IPS-11a (cell line): ENCODE results near the gene LRRC63.

Source experiments
- H3K4me3 ChIP-seq: one replicate; pipeline ENCODE4 v1.5.1; 2013; ENCODE audit warnings: low read depth, low read length, control low read depth

The LRRC63 gene

DNA sequence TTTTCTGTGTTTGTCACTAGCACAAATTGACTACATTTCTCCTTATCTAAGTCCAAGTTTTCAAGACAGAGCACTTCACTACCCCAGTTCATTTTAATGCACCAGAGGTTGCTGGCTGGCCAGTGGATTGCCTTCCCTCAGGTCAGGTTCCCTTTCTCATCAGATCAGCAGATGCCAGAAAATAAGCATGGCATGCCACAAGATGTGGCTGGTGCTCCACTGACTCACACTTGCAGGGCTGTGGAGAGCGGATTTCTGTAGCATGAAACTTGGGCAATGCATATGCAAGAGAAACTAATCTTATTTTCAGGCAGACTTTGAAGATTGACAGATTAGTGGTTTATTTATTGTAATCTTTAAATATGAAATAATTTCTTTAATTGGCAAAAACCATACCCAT, 95.8 kb downstream of the LRRC63 start:
- H3K4me3 ChIP-seq = no peak overlapping the region

DNA sequence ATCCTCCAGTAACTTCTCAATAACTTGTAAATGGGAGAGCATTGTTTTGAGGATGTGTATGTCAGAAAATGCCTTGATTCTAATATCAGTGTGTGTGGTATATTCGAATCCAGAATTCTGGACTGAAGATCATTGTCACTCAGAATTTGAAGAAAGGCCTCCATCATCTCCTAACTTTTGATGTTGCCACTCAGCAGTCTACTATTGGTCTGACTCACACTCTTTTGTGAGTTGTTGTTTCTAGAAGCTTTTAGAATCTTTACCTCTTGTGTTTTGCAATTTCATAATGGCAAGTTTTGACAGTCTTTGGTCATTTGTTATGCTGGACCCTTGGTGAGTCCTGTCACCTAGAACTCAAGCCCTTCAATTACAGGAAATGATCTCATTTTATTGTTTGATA, 98.3 kb downstream of the LRRC63 start:
- H3K4me3 ChIP-seq = no peak overlapping the region

DNA sequence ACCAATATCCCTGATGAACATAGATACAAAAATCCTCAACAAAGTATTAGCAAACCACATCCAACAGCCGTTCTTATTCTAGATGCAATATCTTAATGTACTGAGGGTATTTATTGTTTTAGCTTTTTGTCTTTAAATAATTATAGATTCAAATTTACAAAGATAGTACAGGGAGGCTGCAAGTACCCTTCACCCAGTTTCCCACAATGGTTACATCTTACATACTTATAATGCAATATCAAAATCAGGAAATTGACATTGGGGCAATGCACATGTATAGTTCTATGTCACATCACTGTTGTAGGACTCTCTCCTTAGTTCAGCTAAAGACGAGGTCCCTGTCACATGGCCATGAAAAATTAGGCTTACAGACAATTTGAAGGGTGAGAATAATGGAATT, 99.5 kb downstream of the LRRC63 start:
- H3K4me3 ChIP-seq = no peak overlapping the region

DNA sequence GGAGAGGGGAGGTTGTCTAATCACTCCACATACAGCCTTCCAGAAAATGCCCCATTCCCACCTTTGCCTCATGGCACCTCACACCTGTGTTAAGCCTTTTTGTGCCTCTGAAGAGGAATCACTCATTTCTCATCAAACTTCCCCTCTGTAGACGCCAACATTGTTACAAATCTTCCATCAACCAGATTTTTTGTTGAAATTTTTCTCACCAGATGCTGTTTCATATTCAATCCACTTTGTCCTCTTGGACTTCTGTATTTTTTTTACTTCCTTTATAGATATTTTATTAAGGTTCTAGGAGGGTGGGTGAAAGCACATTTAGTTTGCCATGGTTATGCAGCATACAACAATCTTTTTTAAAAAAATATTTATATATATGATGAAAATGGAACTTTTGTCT, 101.3 kb downstream of the LRRC63 start:
- no peak overlapping the region for H3K4me3 ChIP-seq

DNA sequence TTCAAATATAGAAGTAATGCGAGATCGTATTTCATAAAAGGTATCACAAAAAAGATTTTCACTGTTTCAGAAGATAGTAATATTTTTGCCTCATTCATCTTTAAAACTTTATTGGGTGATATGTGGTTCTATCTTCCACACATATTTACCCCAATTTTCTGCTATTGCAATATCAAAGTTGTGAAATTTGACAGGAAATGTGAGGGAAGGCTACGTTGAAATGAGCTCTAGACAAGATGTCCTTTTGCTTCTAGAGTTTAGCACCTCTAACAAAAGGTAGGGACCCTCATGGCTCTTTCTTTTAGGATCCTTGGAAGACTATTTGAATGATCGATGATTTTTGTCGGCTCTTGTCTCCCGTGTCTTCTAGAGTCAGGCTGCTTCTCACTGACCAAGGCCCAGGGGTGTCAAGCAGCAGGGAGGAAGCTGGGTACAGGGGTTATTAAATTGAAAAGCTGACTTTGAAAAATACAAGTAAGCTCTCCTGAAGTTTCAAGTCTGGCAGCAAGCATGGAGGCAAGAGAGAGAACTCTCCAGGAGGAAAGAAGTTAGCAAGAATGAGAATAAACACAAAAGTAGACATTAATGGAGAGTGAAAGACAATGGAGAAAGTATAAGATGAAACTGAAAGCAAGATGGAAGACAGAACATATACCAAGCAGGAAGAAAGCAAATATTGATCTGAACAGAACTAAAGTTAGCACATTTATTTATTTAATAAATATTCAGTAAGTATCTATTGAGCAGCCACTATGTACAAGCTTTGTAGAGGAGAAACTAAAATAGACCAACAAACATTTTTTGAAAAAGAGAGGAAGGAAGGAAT, 101.9 kb downstream of the LRRC63 start:
- H3K4me3 ChIP-seq = no peak overlapping the region

DNA sequence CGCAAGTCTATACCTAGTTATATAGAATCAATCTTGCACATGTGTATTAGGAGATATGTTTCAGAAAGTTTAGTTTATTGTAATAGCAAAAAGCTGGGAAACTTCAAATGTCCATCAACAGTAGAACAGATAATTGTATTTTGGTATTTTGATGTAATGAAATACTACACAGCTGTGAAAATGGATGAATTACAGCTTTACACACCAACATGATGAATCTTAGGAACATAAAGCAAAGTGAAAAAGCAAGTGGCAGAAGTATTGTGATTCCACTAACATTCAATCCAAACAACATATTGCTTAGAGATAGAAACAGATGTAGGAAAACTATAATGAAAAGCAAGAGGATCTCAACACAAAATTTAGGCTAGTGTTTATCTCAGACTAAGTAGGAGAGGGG, 102.9 kb downstream of the LRRC63 start:
- H3K4me3 ChIP-seq = no peak overlapping the region

DNA sequence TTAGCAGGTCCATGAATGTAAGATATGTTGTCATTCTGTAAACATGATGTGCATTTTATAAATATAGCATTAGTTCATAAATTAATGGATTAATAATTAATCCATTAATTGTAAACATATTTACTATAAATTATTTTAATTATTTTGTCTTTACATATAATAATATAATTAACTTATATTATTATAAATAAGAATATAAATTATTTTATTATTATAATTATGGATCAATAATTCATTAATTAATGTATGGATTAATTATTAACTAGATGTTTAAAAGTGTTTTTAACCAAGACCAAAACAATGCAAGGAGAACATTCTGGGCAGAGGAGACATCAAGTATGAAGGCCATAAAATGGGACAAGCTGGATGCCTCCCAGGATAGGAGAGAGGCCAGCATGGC, 103.3 kb downstream of the LRRC63 start:
- H3K4me3 ChIP-seq = no peak overlapping the region

DNA sequence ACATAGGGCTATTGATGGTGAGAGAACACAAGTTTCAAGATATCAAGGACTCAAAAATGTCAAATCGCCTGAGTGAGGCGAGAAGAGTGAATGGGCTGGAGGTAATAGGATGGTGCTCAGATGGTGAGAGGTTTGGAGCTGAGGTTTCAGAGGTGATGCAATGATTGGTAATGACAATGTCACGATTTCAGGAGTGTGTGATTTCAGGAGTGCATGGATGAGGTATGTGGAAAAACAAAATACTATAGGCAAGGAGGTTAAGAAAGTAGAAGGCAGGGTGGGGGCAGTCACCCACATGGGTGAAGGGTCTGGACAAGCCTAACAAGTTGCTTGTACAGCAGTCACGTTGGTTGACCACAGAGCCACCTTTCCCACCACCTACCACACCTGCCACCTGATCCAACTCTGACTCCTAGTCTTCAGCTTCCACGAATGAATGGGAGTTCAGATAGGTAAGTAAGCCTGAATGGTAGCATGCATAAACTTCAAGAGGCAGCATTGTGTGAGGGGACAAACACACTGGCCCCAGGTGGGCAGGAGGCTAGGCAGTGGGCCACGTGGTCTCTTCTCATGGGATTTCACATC, 103.9 kb downstream of the LRRC63 start:
- no peak overlapping the region for H3K4me3 ChIP-seq

DNA sequence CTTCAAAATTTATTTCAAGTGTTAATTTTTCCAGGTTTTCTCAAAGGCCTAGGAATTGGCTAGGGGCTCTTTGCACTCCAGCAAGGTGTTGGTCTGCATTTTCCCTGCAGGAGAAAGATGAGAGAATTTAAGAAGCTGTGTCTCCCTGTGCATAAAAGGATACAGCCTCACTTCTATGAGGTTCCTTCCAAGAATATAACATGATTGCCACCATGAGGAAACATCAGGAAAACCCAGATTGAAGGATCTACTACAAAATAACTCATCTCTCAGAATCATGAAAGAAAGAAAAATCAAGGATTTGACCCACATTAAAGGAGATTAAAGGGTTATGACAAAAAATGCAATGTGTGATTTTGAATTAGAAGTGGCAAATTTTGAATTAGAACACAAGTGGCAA, 105.4 kb downstream of the LRRC63 start:
- no peak overlapping the region for H3K4me3 ChIP-seq

DNA sequence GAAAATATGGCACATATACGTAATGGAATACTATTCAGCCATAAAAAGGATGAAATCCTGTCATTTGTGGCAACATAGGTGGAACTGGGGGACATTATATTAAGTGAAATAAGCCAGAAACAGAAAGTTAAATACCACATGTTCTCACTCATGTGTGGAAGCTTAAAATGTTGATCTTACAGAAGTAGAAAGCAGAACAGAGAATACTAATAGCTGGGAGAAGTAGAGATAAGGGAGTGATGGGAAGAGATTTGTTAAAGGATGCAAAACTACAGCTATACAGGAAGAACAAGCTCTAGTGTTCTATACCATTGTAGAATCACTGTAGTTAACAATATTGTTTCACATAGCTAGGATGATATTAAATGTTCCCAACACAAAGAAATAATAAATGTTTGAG, 107.3 kb downstream of the LRRC63 start:
- H3K4me3 ChIP-seq = no peak overlapping the region

DNA sequence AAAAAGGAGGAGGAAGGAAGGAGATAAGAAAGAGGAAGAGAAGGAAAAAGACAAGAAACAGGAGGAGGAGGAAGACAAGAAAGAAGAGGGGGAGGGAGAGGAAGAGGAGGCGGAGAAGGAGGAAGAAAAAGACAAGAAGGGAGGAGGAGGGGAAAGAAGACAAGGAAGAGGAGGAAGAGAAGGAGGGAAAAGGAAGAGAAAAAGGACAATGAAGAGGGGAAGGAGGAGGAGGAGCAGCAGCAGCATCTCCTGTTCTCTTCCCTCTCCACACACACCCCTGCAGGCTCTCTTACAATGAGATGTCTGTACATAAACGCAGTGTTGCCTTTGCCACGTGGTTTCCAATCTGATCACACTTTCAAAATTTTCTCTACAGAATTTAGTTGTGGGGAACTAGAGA, 108.7 kb downstream of the LRRC63 start:
- H3K4me3 ChIP-seq = no peak overlapping the region

DNA sequence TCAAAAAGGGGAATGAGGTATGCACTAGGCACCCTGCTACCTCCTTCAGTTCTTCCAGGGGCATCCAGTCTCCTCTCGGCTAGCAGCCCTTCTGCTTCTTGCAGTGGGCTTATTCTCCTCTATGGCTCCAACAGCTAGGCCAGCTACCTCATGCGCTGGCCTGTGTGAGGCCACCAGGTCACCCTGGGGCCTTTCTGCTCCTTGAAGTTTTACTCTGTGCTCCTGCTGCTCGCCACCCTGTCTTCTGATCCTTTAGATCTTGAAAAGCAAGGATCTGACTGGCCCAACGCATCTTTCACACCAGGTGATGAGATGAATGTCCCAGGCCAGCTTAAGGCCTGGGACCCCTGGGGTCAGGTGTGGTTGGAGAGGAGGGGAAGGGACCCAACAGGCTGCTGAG, 109.1 kb downstream of the LRRC63 start:
- H3K4me3 ChIP-seq = no peak overlapping the region

DNA sequence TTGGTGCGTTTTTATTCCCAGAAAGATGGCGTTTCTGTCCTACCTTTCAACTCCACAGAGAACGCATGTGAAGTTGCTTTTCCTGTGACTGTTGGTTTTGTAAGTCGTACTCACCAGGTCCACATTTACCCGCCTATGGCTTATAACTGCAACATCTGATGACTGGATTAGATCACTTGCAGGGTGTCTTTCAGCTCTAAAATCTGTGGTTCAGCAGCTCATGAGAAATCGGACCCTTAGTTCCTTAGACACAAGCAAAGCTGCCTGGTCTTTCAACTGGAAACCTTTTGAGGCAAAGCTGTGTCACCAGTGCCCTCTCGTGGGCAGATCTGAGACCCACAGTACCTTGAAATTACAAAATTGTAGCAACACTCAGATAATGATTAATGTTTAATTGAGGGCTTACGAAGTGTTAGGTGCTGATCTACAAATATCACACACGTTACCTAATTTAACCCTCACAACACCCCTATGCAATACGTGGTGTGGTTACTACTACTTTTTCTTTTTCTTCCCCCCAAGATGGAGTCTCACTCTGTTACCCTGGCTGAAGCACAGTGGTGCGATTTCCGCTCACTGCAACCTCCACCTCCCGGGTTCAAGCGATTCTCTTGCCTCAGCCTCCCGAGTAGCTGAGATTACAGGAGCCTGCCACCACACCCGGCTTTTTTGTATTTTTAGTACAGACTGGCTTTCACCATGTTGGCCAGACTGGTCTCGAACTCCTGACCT, 109.9 kb downstream of the LRRC63 start:
- no peak overlapping the region for H3K4me3 ChIP-seq

DNA sequence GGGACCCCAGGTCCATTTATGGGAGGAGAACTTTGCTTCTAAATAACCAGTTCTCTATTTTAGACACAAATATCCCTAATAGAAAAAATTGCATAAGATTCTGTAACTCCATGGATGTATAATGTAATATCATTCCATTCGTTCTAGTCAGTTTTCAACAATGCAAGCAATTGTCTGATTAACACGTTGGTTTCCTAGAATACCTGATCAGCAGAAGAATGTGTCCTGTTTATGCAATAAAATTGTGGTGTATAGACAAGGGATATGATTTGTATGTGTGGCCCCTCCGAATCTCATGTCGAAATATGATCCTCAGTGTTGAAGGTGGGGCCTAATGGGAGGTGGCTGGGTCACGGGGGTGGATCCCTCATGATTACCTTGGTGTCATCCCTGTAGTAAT, 113.2 kb downstream of the LRRC63 start:
- no peak overlapping the region for H3K4me3 ChIP-seq
